GM19351 (cell line): Measurements from ENCODE around the gene R3HDM2.

ENCODE experiments used
- ATAC-seq: cut with Tn5 transposase; IDR thresholded peaks from one replicate; pipeline ENCODE4 v1.9.1; 2021; ENCODE audit warnings: mild to moderate bottlenecking, moderate library complexity; ENCODE audit not compliant: unreplicated experiment

Gene R3HDM2

GRCh38 chr12:57208631-57209282 lies 222.1 kb downstream of the R3HDM2 start:
- no peak for ATAC-seq

GRCh38 chr12:57207731-57208630 lies 222.9 kb downstream of the R3HDM2 start:
- no peak for ATAC-seq

- no peak for ATAC-seq
Measured at GRCh38 chr12:57205931-57206330, 224.9 kb downstream of the R3HDM2 start.

GRCh38 chr12:57205186-57205585 lies 225.7 kb downstream of the R3HDM2 start:
- ATAC-seq: no peak

- no peak for ATAC-seq
Measured at GRCh38 chr12:57204454-57204853, 226.4 kb downstream of the R3HDM2 start.

GRCh38 chr12:57203791-57204190 lies 227.1 kb downstream of the R3HDM2 start:
- ATAC-seq: no peak
